Kidney (tissue), 14 donors: Measurements from ENCODE around the gene RDM1. TPM values are rescaled to one million over a fixed set of nuclear protein-coding genes. Genes with fewer than 3 reads are reported as not detected.

ENCODE experiments used
- DNase-seq, 5 donors: peaks; one replicate each; pipeline ENCODE4 v3.0.0-alpha.2; 2013 to 2020
- FAIRE-seq: peaks from 2 replicates; lab custom pipeline; 2012; peaks lifted over from hg19 to GRCh38; lab: Jason Lieb, UNC
- H3K27ac ChIP-seq, 2 donors: one replicate each; pipeline ENCODE4 v1.7.0; 2013; ENCODE audit warnings: low read depth in 2 of 2, low read length in 2 of 2, inconsistent platforms in 1 of 2
- H3K27me3 ChIP-seq: one replicate; pipeline ENCODE4 v1.7.1; 2013; ENCODE audit warnings: low read length, inconsistent platforms; ENCODE audit not compliant: control insufficient read depth, insufficient read depth
- H3K36me3 ChIP-seq, 3 donors: one replicate each; pipeline versions ENCODE4 v1.7.0 to v1.7.1; 2013; ENCODE audit warnings: low read length in 3 of 3, control low read depth in 1 of 3, inconsistent platforms in 1 of 3; ENCODE audit not compliant: insufficient read depth in 3 of 3, control insufficient read depth in 2 of 3
- H3K4me1 ChIP-seq, 3 donors: one replicate each; pipeline versions ENCODE4 v1.7.0 to v1.7.1; 2013; ENCODE audit warnings: low read length in 3 of 3, inconsistent platforms in 1 of 3, low read depth in 1 of 3; ENCODE audit not compliant: control insufficient read depth in 2 of 3, insufficient read depth in 2 of 3
- H3K4me3 ChIP-seq, 3 donors: one replicate each; pipeline versions ENCODE4 v1.7.0 to v1.8.1; 2013; ENCODE audit warnings: low read length in 3 of 3, control low read depth in 1 of 3, inconsistent platforms in 1 of 3
- H3K9ac ChIP-seq, 3 donors: one replicate each; pipeline versions ENCODE4 v1.7.0 to v1.7.1; 2013; ENCODE audit warnings: low read length in 3 of 3, control low read depth in 1 of 3, inconsistent platforms in 1 of 3
- H3K9me3 ChIP-seq, 3 donors: one replicate each; pipeline versions ENCODE4 v1.7.0 to v1.7.1; 2013; ENCODE audit warnings: low read length in 3 of 3, control low read depth in 1 of 3, inconsistent platforms in 1 of 3; ENCODE audit not compliant: control insufficient read depth in 2 of 3, insufficient read depth in 1 of 3
- intact Hi-C: fragments of 100-400 bp; cut with DNase I; formaldehyde crosslinking; loops from one replicate; pipeline ENCODE4 v1.11.1; 2022
- polyA plus RNA-seq: library from polyadenylated mRNA; stranded (reverse); fragments of 350-450 nt; fragmentation: Illumina TruSeq; extraction: RNeasy Lipid Tissue Mini Kit (QIAGEN cat#74804); gene quantifications from one replicate; pipeline ENCODE4 v1.2.3, GENCODE V29; 2014; ENCODE audit warnings: low read depth, low replicate concordance; ENCODE audit not compliant: insufficient read depth
- total RNA-seq: library from RNA; stranded (reverse); fragmentation: NEBNext Ultra II Directional; extraction: Animal tissue kit (Norgen Biotek cat#: 25700); gene quantifications from one replicate; pipeline ENCODE4 v1.2.1, GENCODE V29; 2021
- TF ChIP-seq, protein P1 (sequence below): IDR thresholded peaks from 3 replicates; pipeline ENCODE4 v1.5.1; 2012; ENCODE audit warnings: mild to moderate bottlenecking, moderate library complexity, borderline replicate concordance; ENCODE audit not compliant: insufficient read depth; ENCODE audit errors: extremely low read depth
- donor health status: control.
- donor health status: control.
- donor health status: control.
- donor health status: control.
- donor health status: control.
- donor health status: DM: yes; HTN: yes; CAD: no.
- donor health status: Normal renal cell carcinoma (clear cell type).

The RDM1 gene
- total and polyA plus RNA-seq, 2 donors from 2014 or later: 0.56 TPM; not detected in 1

DNA sequence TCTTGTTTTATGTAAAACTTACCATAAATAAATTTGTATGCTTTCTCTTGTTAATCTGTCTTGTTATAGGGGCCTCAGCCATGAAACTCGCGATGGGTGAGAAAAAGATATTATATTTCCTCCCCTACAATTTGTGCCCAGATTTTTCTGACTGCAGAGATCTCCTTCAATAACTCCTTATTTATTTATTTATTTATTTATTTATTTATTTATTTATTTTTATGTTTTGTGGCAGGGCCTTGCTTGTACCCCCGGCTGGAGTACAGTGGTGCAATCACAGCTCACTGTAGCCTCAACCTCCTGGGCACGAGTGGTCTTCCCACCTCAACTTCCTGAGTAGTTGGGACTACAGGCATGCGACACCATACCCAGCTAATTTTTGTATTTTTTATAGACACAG, 27.1 kb downstream of the RDM1 start:
- H3K4me3 ChIP-seq: no peak overlapping the region
- H3K27me3 ChIP-seq: no peaks in the 10 kb centered on the region
- FAIRE-seq: no peak
- H3K9me3 ChIP-seq: no peaks in the 10 kb centered on the region
- TF ChIP-seq, protein P1, sequence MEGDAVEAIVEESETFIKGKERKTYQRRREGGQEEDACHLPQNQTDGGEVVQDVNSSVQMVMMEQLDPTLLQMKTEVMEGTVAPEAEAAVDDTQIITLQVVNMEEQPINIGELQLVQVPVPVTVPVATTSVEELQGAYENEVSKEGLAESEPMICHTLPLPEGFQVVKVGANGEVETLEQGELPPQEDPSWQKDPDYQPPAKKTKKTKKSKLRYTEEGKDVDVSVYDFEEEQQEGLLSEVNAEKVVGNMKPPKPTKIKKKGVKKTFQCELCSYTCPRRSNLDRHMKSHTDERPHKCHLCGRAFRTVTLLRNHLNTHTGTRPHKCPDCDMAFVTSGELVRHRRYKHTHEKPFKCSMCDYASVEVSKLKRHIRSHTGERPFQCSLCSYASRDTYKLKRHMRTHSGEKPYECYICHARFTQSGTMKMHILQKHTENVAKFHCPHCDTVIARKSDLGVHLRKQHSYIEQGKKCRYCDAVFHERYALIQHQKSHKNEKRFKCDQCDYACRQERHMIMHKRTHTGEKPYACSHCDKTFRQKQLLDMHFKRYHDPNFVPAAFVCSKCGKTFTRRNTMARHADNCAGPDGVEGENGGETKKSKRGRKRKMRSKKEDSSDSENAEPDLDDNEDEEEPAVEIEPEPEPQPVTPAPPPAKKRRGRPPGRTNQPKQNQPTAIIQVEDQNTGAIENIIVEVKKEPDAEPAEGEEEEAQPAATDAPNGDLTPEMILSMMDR: no peak
- no peak overlapping the region for H3K27ac ChIP-seq
- peaks cover 0 to 5% (median 3%) of the 10 kb centered on the region in 3 donors for H3K4me1 ChIP-seq
- DNase-seq: no peak
- H3K9ac ChIP-seq: no peak overlapping the region
- H3K36me3 ChIP-seq: no peaks in the 10 kb centered on the region
- intact Hi-C loops: no loop called here

DNA sequence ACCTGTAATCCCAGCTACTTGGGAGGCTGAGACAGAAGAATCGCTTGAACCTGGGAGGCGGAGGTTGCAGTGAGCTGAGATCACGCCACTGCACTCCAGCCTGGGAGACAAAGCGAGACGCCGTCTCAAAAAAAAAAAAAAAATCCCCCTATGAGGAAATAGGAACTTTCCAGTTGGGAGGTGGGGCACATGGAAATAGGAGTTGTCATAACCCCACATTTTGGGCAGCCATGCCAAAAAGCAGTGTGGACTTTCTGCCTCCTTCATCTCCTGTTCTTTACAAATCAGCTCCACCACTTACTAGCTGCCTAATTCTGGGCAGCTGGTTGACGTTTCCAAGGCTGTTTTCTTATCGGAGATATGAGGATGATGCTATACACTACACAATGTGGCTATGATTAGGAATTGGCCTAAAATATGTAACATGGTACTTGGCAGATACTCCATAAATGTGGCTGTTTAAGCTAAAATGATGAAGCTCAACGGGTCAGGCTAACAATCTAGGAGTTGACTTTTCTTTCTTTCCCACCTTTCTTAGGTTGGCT, 28.9 kb downstream of the RDM1 start:
- no peaks in the 10 kb centered on the region for H3K36me3 ChIP-seq
- H3K4me3 ChIP-seq: no peak overlapping the region
- H3K27ac ChIP-seq: no peak overlapping the region
- H3K9me3 ChIP-seq: no peaks in the 10 kb centered on the region
- intact Hi-C loops: no loop called here
- no peaks in the 10 kb centered on the region for H3K27me3 ChIP-seq
- no peak for DNase-seq
- FAIRE-seq: no peak
- TF ChIP-seq, protein P1: no peak
- H3K9ac ChIP-seq: no peak overlapping the region
- H3K4me1 ChIP-seq: peaks cover 0 to 5% (median 3%) of the 10 kb centered on the region in 3 donors

DNA sequence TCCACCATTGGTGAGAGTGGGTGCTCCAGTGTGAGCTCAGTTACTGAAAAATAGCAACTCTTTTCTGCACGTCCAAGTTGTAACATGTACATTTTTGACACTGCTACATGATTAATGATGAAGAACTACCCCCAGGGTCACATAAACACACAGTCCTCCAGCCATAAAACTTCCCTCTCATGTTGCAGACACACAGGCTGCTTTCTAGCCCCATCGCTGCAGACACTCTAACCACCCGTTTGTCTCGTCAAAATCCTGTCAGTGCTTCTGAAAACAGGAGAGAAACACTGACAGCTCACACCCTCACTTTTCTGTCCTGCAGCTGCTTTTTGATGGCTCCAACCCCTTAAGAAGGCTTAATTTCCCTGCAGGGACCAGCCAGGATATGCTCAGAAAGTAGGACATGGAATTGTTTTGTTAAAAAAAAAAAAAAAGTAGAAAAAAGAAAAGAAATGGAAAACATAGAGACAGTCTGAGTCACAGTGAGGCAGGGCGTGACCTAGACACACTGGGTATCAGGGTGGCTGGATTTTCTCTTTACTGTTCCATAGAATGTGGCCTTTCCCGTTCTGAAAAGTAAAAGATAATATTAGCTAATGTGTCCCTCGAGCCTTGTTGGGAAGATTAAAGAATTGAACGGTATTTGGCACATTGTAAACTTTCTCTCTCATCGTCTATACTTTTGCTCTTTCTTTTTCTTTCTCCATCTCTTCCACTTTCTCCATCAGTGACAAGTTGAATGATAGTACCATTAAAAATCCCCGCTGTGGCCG, 29.7 kb downstream of the RDM1 start:
- H3K4me3 ChIP-seq: no peak overlapping the region
- H3K36me3 ChIP-seq: no peaks in the 10 kb centered on the region
- H3K27me3 ChIP-seq: no peaks in the 10 kb centered on the region
- no peak overlapping the region for H3K9ac ChIP-seq
- peaks cover 0 to 5% (median 3%) of the 10 kb centered on the region in 3 donors for H3K4me1 ChIP-seq
- DNase-seq (peak in 4 of 5 donors; percentile 53 to 85 (median 64)), FAIRE-seq (no peak)
- TF ChIP-seq, protein P1: no peak
- H3K27ac ChIP-seq: no peak overlapping the region
- intact Hi-C loops: no loop called here
- no peaks in the 10 kb centered on the region for H3K9me3 ChIP-seq
